ENCODE results near the gene RPL7A. TPM values are rescaled to one million over a fixed set of nuclear protein-coding genes. Genes with fewer than 3 reads are reported as not detected.

Gene RPL7A
- total RNA-seq, 1 donor from 2014 or later = 1,126 TPM

- peak; percentile 92 for DNase-seq (ENCODE audit: low spot score)
- Mint-ChIP-seq H3K4me1 (ENCODE audit: low read depth) (peaks cover 26% of the 10 kb centered on the region), H3K4me3 (ENCODE audit: unreplicated experiment) (peak within 1 kb of the TSS; percentile 85), H3K27me3 (ENCODE audit: low read depth) (no peaks in the 10 kb centered on the region), H3K9me3 (ENCODE audit: low read depth) (no peaks in the 10 kb centered on the region), H3K36me3 (ENCODE audit: low read depth) (peaks cover 8% of the 10 kb centered on the region), H3K27ac (ENCODE audit: unreplicated experiment) (peak within 1 kb of the TSS; percentile 77)
- TF ChIP-seq CTCF (IDR thresholded peaks at IDR 0.05) = peak; percentile 12
These were observed 8.5 kb downstream of the RPL7A start, which contains the start of the genes SURF1 and SURF2 for GRCh38 chr9:133356391-133357091. TSS of gene SURF1 (minus strand) at chr9:133356487. CDS start at chr9:133356453, 34 bp downstream. TSS of gene SURF2 (plus strand) at chr9:133356550. CDS start at chr9:133356593, 43 bp downstream.

GRCh38 chr9:133357656-133358055 is 9.6 kb downstream of the RPL7A start:
- no peak for TF ChIP-seq CTCF (IDR thresholded peaks at IDR 0.05)
- Mint-ChIP-seq H3K27me3 (ENCODE audit: low read depth) (no peaks in the 10 kb centered on the region), H3K4me1 (ENCODE audit: low read depth) (peaks cover 26% of the 10 kb centered on the region), H3K27ac (ENCODE audit: unreplicated experiment) (no peak overlapping the region), H3K9me3 (ENCODE audit: low read depth) (no peaks in the 10 kb centered on the region), H3K36me3 (ENCODE audit: low read depth) (peaks cover 9% of the 10 kb centered on the region), H3K4me3 (ENCODE audit: unreplicated experiment) (peak overlapping the region; percentile 85)
- no peak for DNase-seq (ENCODE audit: low spot score)

- DNase-seq (ENCODE audit: low spot score) = no peak
- Mint-ChIP-seq H3K36me3 (ENCODE audit: low read depth) (peaks cover 22% of the 10 kb centered on the region), H3K27ac (ENCODE audit: unreplicated experiment) (no peak overlapping the region), H3K9me3 (ENCODE audit: low read depth) (no peaks in the 10 kb centered on the region), H3K4me1 (ENCODE audit: low read depth) (peaks cover 22% of the 10 kb centered on the region), H3K4me3 (ENCODE audit: unreplicated experiment) (no peak overlapping the region), H3K27me3 (ENCODE audit: low read depth) (no peaks in the 10 kb centered on the region)
- peak; percentile 48 for TF ChIP-seq CTCF (IDR thresholded peaks at IDR 0.05)
These were observed 11.6 kb downstream of the RPL7A start for GRCh38 chr9:133359399-133360175.

GRCh38 chr9:133360400-133361393 is 12.7 kb downstream of the RPL7A start:
- Mint-ChIP-seq H3K27me3 (ENCODE audit: low read depth) (no peaks in the 10 kb centered on the region), H3K9me3 (ENCODE audit: low read depth) (no peaks in the 10 kb centered on the region), H3K4me1 (ENCODE audit: low read depth) (peaks cover 12% of the 10 kb centered on the region), H3K27ac (ENCODE audit: unreplicated experiment) (peak overlapping the region; percentile 83), H3K36me3 (ENCODE audit: low read depth) (peaks cover 25% of the 10 kb centered on the region), H3K4me3 (ENCODE audit: unreplicated experiment) (no peak overlapping the region)
- no peak for TF ChIP-seq CTCF (IDR thresholded peaks at IDR 0.05)
- no peak for DNase-seq (ENCODE audit: low spot score)

Data from chondrocyte (in vitro differentiated cells).